GM20000 (cell line): ENCODE measurements around the gene CDK5.

Experiments used
- DNase-seq: peaks from one replicate; pipeline ENCODE4 v3.0.0; 2012; ENCODE audit warnings: low spot score
- CTCF ChIP-seq: IDR thresholded peaks from 2 replicates; pipeline ENCODE4 v1.5.1; 2012; ENCODE audit warnings: mild to moderate bottlenecking, control low read depth; ENCODE audit errors: extremely low read depth, missing control alignments

Gene CDK5

GRCh38 chr7:151053096-151053495, 4.6 kb downstream of the CDK5 start:
- DNase-seq, result no peak
- no peak for TF ChIP-seq CTCF

- no peak for DNase-seq
- no peak for TF ChIP-seq CTCF
Measured at GRCh38 chr7:151051108-151051507, 6.6 kb downstream of the CDK5 start.

- no peak for TF ChIP-seq CTCF
Measured at GRCh38 chr7:151048911-151049463, 8.7 kb downstream of the CDK5 start.

GRCh38 chr7:151047976-151048815, 9.5 kb downstream of the CDK5 start, which contains the start of gene ASIC3:
Gene ASIC3, plus strand, starts transcription at chr7:151048531. Its CDS starts 355 bp downstream, at chr7:151048886.
- no peak for TF ChIP-seq CTCF
- no peak for DNase-seq

More at GRCh38 chr7:151048911-151049463, 8.7 kb downstream of the CDK5 start:
- no peak for DNase-seq

- no peak for TF ChIP-seq CTCF
- no peak for DNase-seq
Measured at GRCh38 chr7:151046603-151047573, 10.8 kb downstream of the CDK5 start.

- no peak for DNase-seq
- TF ChIP-seq CTCF, result no peak
Measured at GRCh38 chr7:151045967-151046366, 11.7 kb downstream of the CDK5 start.

- TF ChIP-seq CTCF, result no peak
- no peak for DNase-seq
Measured at GRCh38 chr7:151045262-151045661, 12.4 kb downstream of the CDK5 start.
